Hepatocyte (in vitro differentiated cells): ENCODE measurements around the gene TMEM126B. TPM values are rescaled to one million over a fixed set of nuclear protein-coding genes. Genes with fewer than 3 reads are reported as not detected.

ENCODE experiments used
- DNase-seq: peaks from one replicate; pipeline ENCODE4 v3.0.0-alpha.2; 2016; ENCODE audit warnings: low spot score
- H2AFZ ChIP-seq: fragments of 200-600 bp; sonication (generic); 2 replicates; pipeline ENCODE4 v1.6.0; 2016; ENCODE audit warnings: antibody characterized with exemption, mild to moderate bottlenecking
- H3K27ac ChIP-seq: fragments of 200-600 bp; sonication (generic); 2 replicates; pipeline ENCODE4 v1.5.1; 2016; ENCODE audit warnings: mild to moderate bottlenecking
- H3K27me3 ChIP-seq: fragments of 200-600 bp; sonication (generic); 2 replicates; pipeline ENCODE4 v1.6.1; 2016
- H3K36me3 ChIP-seq: fragments of 200-600 bp; sonication (generic); replicated peaks from 2 replicates; pipeline ENCODE4 v1.5.1; 2016; ENCODE audit warnings: low read depth; ENCODE audit not compliant: insufficient read depth
- H3K4me1 ChIP-seq: fragments of 200-600 bp; sonication (generic); 2 replicates; pipeline ENCODE4 v1.5.1; 2016; ENCODE audit warnings: mild to moderate bottlenecking, moderate library complexity; ENCODE audit not compliant: insufficient read depth
- H3K4me2 ChIP-seq: fragments of 200-600 bp; sonication (generic); 2 replicates; pipeline ENCODE4 v1.6.0; 2016
- H3K4me3 ChIP-seq: fragments of 200-600 bp; sonication (generic); 2 replicates; pipeline ENCODE4 v1.5.1; 2016; ENCODE audit warnings: mild to moderate bottlenecking
- H3K79me2 ChIP-seq: fragments of 200-600 bp; sonication (generic); 2 replicates; pipeline ENCODE4 v1.6.0; 2017; ENCODE audit warnings: mild to moderate bottlenecking
- H3K9me2 ChIP-seq: fragments of 200-600 bp; sonication (generic); replicated peaks from 2 replicates; pipeline ENCODE4 v1.6.0; 2017; ENCODE audit warnings: mild to moderate bottlenecking; ENCODE audit not compliant: insufficient read depth
- H3K9me3 ChIP-seq: fragments of 200-600 bp; sonication (generic); 2 replicates; pipeline ENCODE4 v1.5.1; 2016; ENCODE audit warnings: low read depth, mild to moderate bottlenecking
- H4K20me1 ChIP-seq: fragments of 200-600 bp; sonication (generic); 2 replicates; pipeline ENCODE4 v1.6.0; 2016; ENCODE audit warnings: mild to moderate bottlenecking; ENCODE audit not compliant: insufficient read depth, poor library complexity, severe bottlenecking
- CTCF ChIP-seq: fragments of 200-600 bp; sonication (generic); IDR thresholded peaks from 2 replicates; pipeline ENCODE4 v1.5.1; 2016; ENCODE audit warnings: antibody characterized with exemption, mild to moderate bottlenecking; ENCODE audit not compliant: poor library complexity
- EZH2 ChIP-seq: fragments of 200-600 bp; sonication (generic); IDR thresholded peaks from 2 replicates; pipeline ENCODE4 v1.6.1; 2016; ENCODE audit warnings: antibody characterized with exemption, mild to moderate bottlenecking, borderline replicate concordance
- EZH2phosphoT487 ChIP-seq: fragments of 200-600 bp; sonication (generic); IDR thresholded peaks from one replicate; pipeline ENCODE4 v1.6.1; 2018; ENCODE audit warnings: antibody characterized with exemption, mild to moderate bottlenecking, low read depth, moderate library complexity; ENCODE audit not compliant: unreplicated experiment, severe bottlenecking
- WGBS: methylation state at CpG from one replicate; pipeline ENCODE4 v1.1.6; 2016; ENCODE audit warnings: low lambda C conversion rate; ENCODE audit errors: missing lambda C conversion rate; 5-methylcytosine and 5-hydroxymethylcytosine counted together
- polyA plus RNA-seq: library from polyadenylated mRNA; unstranded; fragments of >200 nt; fragmentation: Nextera tagmentation; extraction: Ambion mirVana; gene quantifications from 2 replicates; pipeline ENCODE4 v1.2.1, GENCODE V29; 2016
- total RNA-seq: library from RNA; depleted of rRNA; stranded (reverse); fragments of >200 nt; gene quantifications from 2 replicates; pipeline ENCODE4 v1.2.3, GENCODE V29; 2014

Gene TMEM126B
- total and polyA plus RNA-seq, 2 experiments from 2014 or later: 58.9 to 87.8 TPM

- DNase-seq: peak; percentile 10
- H3K9me3 ChIP-seq: no peaks in the 10 kb centered on the region
- peak overlapping the region; percentile 99 for H3K27ac ChIP-seq
- H3K36me3 ChIP-seq: no peaks in the 10 kb centered on the region
- H3K9me2 ChIP-seq: no peaks in the 10 kb centered on the region
- H3K79me2 ChIP-seq: peaks cover 63% of the 10 kb centered on the region
- H3K4me3 ChIP-seq: peak overlapping the region; percentile 95
- WGBS: 2% methylated on average over 10 of the region's 10 CpGs
- no peak overlapping the region for H2AFZ ChIP-seq
- H3K27me3 ChIP-seq: no peaks in the 10 kb centered on the region
- peaks cover 22% of the 10 kb centered on the region for H3K4me1 ChIP-seq
- peaks cover 62% of the 10 kb centered on the region for H4K20me1 ChIP-seq
- TF ChIP-seq EZH2: no peak
- TF ChIP-seq CTCF: no peak
- TF ChIP-seq EZH2phosphoT487: no peak
- H3K4me2 ChIP-seq: peak overlapping the region; percentile 91
Observed at GRCh38 chr11:85663080-85663752, 34.8 kb downstream of the TMEM126B start.

- H3K4me2 ChIP-seq: peak overlapping the region; percentile 91
- peaks cover 54% of the 10 kb centered on the region for H4K20me1 ChIP-seq
- H3K9me3 ChIP-seq: no peaks in the 10 kb centered on the region
- H3K27ac ChIP-seq: peak overlapping the region; percentile 99
- H3K9me2 ChIP-seq: no peaks in the 10 kb centered on the region
- H3K36me3 ChIP-seq: no peaks in the 10 kb centered on the region
- 1% methylated on average over 73 of the region's 73 CpGs for WGBS
- H3K79me2 ChIP-seq: peaks cover 55% of the 10 kb centered on the region
- TF ChIP-seq EZH2 (no peak), CTCF (peak; percentile 49)
- no peaks in the 10 kb centered on the region for H3K27me3 ChIP-seq
- peak; percentile 89 for DNase-seq
- H3K4me3 ChIP-seq: peak overlapping the region; percentile 95
- H2AFZ ChIP-seq: peak overlapping the region; percentile 41
- H3K4me1 ChIP-seq: peaks cover 20% of the 10 kb centered on the region
Observed at GRCh38 chr11:85663753-85664614, 35.6 kb downstream of the TMEM126B start.

GRCh38 chr11:85664615-85665481, 36.5 kb downstream of the TMEM126B start, which contains the start of gene CREBZF:
Gene CREBZF (minus strand): TSS chr11:85665129. CDS start chr11:85664875, 254 bp downstream.
- Histone ChIP-seq H3K79me2 (peaks cover 46% of the 10 kb centered on the region), H3K4me1 (peaks cover 13% of the 10 kb centered on the region), H3K4me2 (peak within 1 kb of the TSS; percentile 91), H2AFZ (peak within 1 kb of the TSS; percentile 58), H4K20me1 (peaks cover 45% of the 10 kb centered on the region), H3K36me3 (no peaks in the 10 kb centered on the region), H3K4me3 (peak within 1 kb of the TSS; percentile 95), H3K27ac (peak within 1 kb of the TSS; percentile 99), H3K9me2 (no peaks in the 10 kb centered on the region), H3K9me3 (no peaks in the 10 kb centered on the region), H3K27me3 (no peaks in the 10 kb centered on the region)
- peak; percentile 97 for DNase-seq
- TF ChIP-seq CTCF (no peak), EZH2 (no peak), EZH2phosphoT487 (no peak)
- 2% methylated on average over 57 of the region's 67 CpGs for WGBS
